Measurements from ENCODE around the gene LILRA2.

DNA sequence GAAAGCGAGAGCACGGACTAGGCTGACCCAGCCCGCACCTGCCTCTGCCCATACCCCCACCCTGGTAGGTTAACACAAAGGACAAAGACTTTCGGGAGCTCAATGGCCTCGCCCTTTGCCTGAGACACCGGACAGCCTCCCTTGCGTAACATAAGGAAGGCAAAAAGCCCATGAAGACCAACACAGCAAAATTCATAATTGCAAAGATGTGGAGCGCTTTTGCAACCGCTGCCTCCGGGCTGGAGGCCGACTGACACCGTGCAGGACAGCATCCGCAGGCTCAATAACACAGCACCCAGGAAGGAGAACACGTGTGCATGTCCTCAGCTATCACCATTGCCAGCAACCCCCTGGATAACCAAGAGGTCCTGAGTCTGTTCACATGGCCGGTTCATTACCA lies 35.2 kb downstream of the LILRA2 start:
- TF ChIP-seq, protein P1, sequence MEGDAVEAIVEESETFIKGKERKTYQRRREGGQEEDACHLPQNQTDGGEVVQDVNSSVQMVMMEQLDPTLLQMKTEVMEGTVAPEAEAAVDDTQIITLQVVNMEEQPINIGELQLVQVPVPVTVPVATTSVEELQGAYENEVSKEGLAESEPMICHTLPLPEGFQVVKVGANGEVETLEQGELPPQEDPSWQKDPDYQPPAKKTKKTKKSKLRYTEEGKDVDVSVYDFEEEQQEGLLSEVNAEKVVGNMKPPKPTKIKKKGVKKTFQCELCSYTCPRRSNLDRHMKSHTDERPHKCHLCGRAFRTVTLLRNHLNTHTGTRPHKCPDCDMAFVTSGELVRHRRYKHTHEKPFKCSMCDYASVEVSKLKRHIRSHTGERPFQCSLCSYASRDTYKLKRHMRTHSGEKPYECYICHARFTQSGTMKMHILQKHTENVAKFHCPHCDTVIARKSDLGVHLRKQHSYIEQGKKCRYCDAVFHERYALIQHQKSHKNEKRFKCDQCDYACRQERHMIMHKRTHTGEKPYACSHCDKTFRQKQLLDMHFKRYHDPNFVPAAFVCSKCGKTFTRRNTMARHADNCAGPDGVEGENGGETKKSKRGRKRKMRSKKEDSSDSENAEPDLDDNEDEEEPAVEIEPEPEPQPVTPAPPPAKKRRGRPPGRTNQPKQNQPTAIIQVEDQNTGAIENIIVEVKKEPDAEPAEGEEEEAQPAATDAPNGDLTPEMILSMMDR (IDR thresholded peaks at IDR 0.05), result no peak
- TF ChIP-seq, protein P2, sequence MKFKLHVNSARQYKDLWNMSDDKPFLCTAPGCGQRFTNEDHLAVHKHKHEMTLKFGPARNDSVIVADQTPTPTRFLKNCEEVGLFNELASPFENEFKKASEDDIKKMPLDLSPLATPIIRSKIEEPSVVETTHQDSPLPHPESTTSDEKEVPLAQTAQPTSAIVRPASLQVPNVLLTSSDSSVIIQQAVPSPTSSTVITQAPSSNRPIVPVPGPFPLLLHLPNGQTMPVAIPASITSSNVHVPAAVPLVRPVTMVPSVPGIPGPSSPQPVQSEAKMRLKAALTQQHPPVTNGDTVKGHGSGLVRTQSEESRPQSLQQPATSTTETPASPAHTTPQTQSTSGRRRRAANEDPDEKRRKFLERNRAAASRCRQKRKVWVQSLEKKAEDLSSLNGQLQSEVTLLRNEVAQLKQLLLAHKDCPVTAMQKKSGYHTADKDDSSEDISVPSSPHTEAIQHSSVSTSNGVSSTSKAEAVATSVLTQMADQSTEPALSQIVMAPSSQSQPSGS (CRISPR knock-in tag; IDR thresholded peaks at IDR 0.05; ENCODE audit: borderline replicate concordance, low read depth), result no peak
- TF ChIP-seq ZNF317 (CRISPR knock-in tag; IDR thresholded peaks at IDR 0.05; ENCODE audit: borderline replicate concordance, low read depth), result no peak
- TF ChIP-seq, protein P3, sequence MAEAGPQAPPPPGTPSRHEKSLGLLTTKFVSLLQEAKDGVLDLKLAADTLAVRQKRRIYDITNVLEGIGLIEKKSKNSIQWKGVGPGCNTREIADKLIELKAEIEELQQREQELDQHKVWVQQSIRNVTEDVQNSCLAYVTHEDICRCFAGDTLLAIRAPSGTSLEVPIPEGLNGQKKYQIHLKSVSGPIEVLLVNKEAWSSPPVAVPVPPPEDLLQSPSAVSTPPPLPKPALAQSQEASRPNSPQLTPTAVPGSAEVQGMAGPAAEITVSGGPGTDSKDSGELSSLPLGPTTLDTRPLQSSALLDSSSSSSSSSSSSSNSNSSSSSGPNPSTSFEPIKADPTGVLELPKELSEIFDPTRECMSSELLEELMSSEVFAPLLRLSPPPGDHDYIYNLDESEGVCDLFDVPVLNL (CRISPR knock-in tag; IDR thresholded peaks at IDR 0.05; ENCODE audit: borderline replicate concordance, low read depth), result no peak
- TF ChIP-seq, protein P4, sequence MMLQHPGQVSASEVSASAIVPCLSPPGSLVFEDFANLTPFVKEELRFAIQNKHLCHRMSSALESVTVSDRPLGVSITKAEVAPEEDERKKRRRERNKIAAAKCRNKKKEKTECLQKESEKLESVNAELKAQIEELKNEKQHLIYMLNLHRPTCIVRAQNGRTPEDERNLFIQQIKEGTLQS (CRISPR knock-in tag; conservative IDR thresholded peaks at IDR 0.05), result no peak
- TF ChIP-seq, protein P5, sequence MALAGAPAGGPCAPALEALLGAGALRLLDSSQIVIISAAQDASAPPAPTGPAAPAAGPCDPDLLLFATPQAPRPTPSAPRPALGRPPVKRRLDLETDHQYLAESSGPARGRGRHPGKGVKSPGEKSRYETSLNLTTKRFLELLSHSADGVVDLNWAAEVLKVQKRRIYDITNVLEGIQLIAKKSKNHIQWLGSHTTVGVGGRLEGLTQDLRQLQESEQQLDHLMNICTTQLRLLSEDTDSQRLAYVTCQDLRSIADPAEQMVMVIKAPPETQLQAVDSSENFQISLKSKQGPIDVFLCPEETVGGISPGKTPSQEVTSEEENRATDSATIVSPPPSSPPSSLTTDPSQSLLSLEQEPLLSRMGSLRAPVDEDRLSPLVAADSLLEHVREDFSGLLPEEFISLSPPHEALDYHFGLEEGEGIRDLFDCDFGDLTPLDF (CRISPR knock-in tag; IDR thresholded peaks at IDR 0.05), result no peak
- TF ChIP-seq GTF2I (CRISPR knock-in tag; conservative IDR thresholded peaks at IDR 0.05), result no peak

Measured in WTC11 (cell line).